Urinary bladder (tissue), 4 donors: ENCODE measurements around the gene PPP1R12C. TPM values are rescaled to one million over a fixed set of nuclear protein-coding genes. Genes with fewer than 3 reads are reported as not detected.

ENCODE experiments used
- DNase-seq: peaks from one replicate; pipeline ENCODE4 v3.0.0-alpha.2; 2015; ENCODE audit errors: extremely low spot score
- H3K27ac ChIP-seq: one replicate; pipeline ENCODE4 v1.5.1; 2013; ENCODE audit warnings: low read depth, mild to moderate bottlenecking, moderate library complexity
- H3K36me3 ChIP-seq: one replicate; pipeline ENCODE4 v1.6.1; 2013; ENCODE audit warnings: mild to moderate bottlenecking, moderate library complexity; ENCODE audit not compliant: insufficient read depth
- H3K4me1 ChIP-seq: one replicate; pipeline ENCODE4 v1.6.1; 2013; ENCODE audit warnings: mild to moderate bottlenecking, moderate library complexity; ENCODE audit not compliant: insufficient read depth
- H3K4me3 ChIP-seq: one replicate; pipeline ENCODE4 v1.5.1; 2013; ENCODE audit warnings: low read depth, low read length
- WGBS: extraction: QIAGEN DNeasy Blood & Tissue Kit; methylation state at CpG from one replicate; pipeline ENCODE4 v1.1.7; 2013; 5-methylcytosine and 5-hydroxymethylcytosine counted together
- polyA plus RNA-seq: library from polyadenylated mRNA; stranded (reverse); fragments of 200-250 nt; gene quantifications from one replicate; pipeline ENCODE4 v1.2.3, GENCODE V29; 2013
- small RNA-seq: library from RNA; depleted of rRNA; stranded (forward); fragments of <200 nt; gene quantifications from one replicate; pipeline ENCODE3, GENCODE V24; 2014
- total RNA-seq: library from RNA; depleted of rRNA; stranded (reverse); fragments of >200 nt; gene quantifications from one replicate; pipeline ENCODE4 v1.2.3, GENCODE V29; 2014
- donor health status: healthy with polysubstance abuse.
- donor health status: healthy.

Gene PPP1R12C
- total and polyA plus RNA-seq, 2 donors: 24.8 to 219 TPM

DNA sequence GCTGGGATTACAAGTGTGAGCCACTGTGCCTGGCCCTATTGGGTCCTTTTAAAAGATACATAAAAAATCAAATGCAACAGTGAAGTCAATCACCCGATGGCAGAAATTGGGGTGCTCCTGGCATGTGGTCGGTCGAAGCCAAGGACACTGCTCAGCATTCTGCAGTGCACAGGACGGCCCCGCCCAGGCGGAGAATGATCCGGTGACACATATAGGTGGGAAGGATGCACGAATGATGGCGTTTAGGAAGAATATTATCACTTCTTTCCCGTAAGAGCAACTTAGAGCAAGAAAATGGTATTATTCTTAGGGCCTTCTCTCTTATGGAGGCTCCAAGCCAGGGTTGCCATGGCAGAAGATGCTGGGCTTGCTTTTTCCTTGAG is 76.2 kb downstream of the PPP1R12C start:
- Histone ChIP-seq H3K27ac (no peak overlapping the region), H3K4me1 (no peaks in the 10 kb centered on the region), H3K4me3 (no peak overlapping the region), H3K36me3 (peaks cover 7% of the 10 kb centered on the region)
- DNase-seq: no peak
- 86% methylated on average over 10 of the region's 10 CpGs for WGBS

Small RNA genes within 50 kb of the gene (small RNA-seq; reads per million reads assigned to genes)
- gene MIR7975: not detected
- not detected for gene RF01210

Other genes with a start within 250 kb of the PPP1R12C start
- not detected for gene FCAR, start 243.4 kb downstream of the PPP1R12C start, total RNA-seq
- gene FCAR, start 243.4 kb downstream of the PPP1R12C start, polyA plus RNA-seq: 0.67 TPM
- 0.32 TPM for gene NCR1, start 211.5 kb downstream of the PPP1R12C start, total RNA-seq
- gene NCR1, start 211.5 kb downstream of the PPP1R12C start, polyA plus RNA-seq: 0.13 TPM
- not detected for gene NLRP7, start 170.1 kb downstream of the PPP1R12C start, total RNA-seq
- gene NLRP7, start 170.1 kb downstream of the PPP1R12C start, polyA plus RNA-seq: not detected
- 1.8 TPM for gene NLRP2, start 151.3 kb downstream of the PPP1R12C start, total RNA-seq
- gene NLRP2, start 151.3 kb downstream of the PPP1R12C start, polyA plus RNA-seq: 1.9 TPM
- not detected for gene GP6, start 79.4 kb downstream of the PPP1R12C start, total RNA-seq
- 0.16 TPM for gene GP6, start 79.4 kb downstream of the PPP1R12C start, polyA plus RNA-seq
- 15.0 TPM for gene RDH13, start 54.5 kb downstream of the PPP1R12C start, total RNA-seq
- 12.4 TPM for gene RDH13, start 54.5 kb downstream of the PPP1R12C start, polyA plus RNA-seq
- gene EPS8L1, start 41.8 kb downstream of the PPP1R12C start, total RNA-seq: 3.0 TPM
- gene EPS8L1, start 41.8 kb downstream of the PPP1R12C start, polyA plus RNA-seq: 8.1 TPM
- 47.2 TPM for gene TNNT1, start 31.6 kb upstream of the PPP1R12C start, total RNA-seq
- not detected for gene TNNT1, start 31.6 kb upstream of the PPP1R12C start, polyA plus RNA-seq
- not detected for gene TNNI3, start 40.1 kb upstream of the PPP1R12C start, total RNA-seq
- not detected for gene TNNI3, start 40.1 kb upstream of the PPP1R12C start, polyA plus RNA-seq
- 0.37 TPM for gene DNAAF3, start 49.0 kb upstream of the PPP1R12C start, total RNA-seq
- gene DNAAF3, start 49.0 kb upstream of the PPP1R12C start, polyA plus RNA-seq: 0.62 TPM
- 0.74 TPM for gene SYT5, start 62.7 kb upstream of the PPP1R12C start, total RNA-seq
- gene SYT5, start 62.7 kb upstream of the PPP1R12C start, polyA plus RNA-seq: 0.77 TPM
- gene PTPRH, start 91.9 kb upstream of the PPP1R12C start, total RNA-seq: 3.6 TPM
- gene PTPRH, start 91.9 kb upstream of the PPP1R12C start, polyA plus RNA-seq: 1.6 TPM
- 0.79 TPM for gene TMEM86B, start 111.1 kb upstream of the PPP1R12C start, total RNA-seq
- 4.5 TPM for gene TMEM86B, start 111.1 kb upstream of the PPP1R12C start, polyA plus RNA-seq
- gene PPP6R1, start 141.4 kb upstream of the PPP1R12C start, total RNA-seq: 14.5 TPM
- 43.1 TPM for gene PPP6R1, start 141.4 kb upstream of the PPP1R12C start, polyA plus RNA-seq
- 6.5 TPM for gene HSPBP1, start 162.5 kb upstream of the PPP1R12C start, total RNA-seq
- 56.3 TPM for gene HSPBP1, start 162.5 kb upstream of the PPP1R12C start, polyA plus RNA-seq
- 9.7 TPM for gene BRSK1, start 166.4 kb upstream of the PPP1R12C start, total RNA-seq
- 8.8 TPM for gene BRSK1, start 166.4 kb upstream of the PPP1R12C start, polyA plus RNA-seq
- 0.48 TPM for gene TMEM150B, start 207.7 kb upstream of the PPP1R12C start, total RNA-seq
- 1.7 TPM for gene TMEM150B, start 207.7 kb upstream of the PPP1R12C start, polyA plus RNA-seq
- gene KMT5C, start 222.2 kb upstream of the PPP1R12C start, total RNA-seq: 9.3 TPM
- 10.2 TPM for gene KMT5C, start 222.2 kb upstream of the PPP1R12C start, polyA plus RNA-seq
- gene COX6B2, start 237.1 kb upstream of the PPP1R12C start, total RNA-seq: not detected
- 0.39 TPM for gene COX6B2, start 237.1 kb upstream of the PPP1R12C start, polyA plus RNA-seq
- gene GARIN5B, start 245.6 kb upstream of the PPP1R12C start, total RNA-seq: not detected
- gene GARIN5B, start 245.6 kb upstream of the PPP1R12C start, polyA plus RNA-seq: not detected